Left renal pelvis (tissue), 4 donors: ENCODE data around the gene CYTH1. TPM values are rescaled to one million over a fixed set of nuclear protein-coding genes. Genes with fewer than 3 reads are reported as not detected.
"Not testable (repeated sequence)": the region's sequence is repeated elsewhere in the genome, so short reads cannot be mapped to it uniquely, and the experiment has no call there.

Experiments
- DNase-seq, 4 donors: peaks; one replicate each; pipeline ENCODE4 v3.0.0-alpha.2; 2013; ENCODE audit warnings: low read depth in 4 of 4, low spot score in 3 of 4
- polyA plus RNA-seq, 4 donors: library from polyadenylated mRNA; unstranded; fragments of 120-200 nt; gene quantifications; one replicate each; pipeline ENCODE4 v1.2.1, GENCODE V29; 2013; ENCODE audit not compliant: insufficient read length in 4 of 4

CYTH1 gene
- polyA plus RNA-seq, 4 donors = 20.4 to 25.6 (median 24.9) TPM

GRCh38 chr17:78765821-78766220 lies 16.3 kb downstream of the CYTH1 start:
- DNase-seq = no peak

GRCh38 chr17:78764871-78765270 lies 17.2 kb downstream of the CYTH1 start:
- DNase-seq = no peak

DNA sequence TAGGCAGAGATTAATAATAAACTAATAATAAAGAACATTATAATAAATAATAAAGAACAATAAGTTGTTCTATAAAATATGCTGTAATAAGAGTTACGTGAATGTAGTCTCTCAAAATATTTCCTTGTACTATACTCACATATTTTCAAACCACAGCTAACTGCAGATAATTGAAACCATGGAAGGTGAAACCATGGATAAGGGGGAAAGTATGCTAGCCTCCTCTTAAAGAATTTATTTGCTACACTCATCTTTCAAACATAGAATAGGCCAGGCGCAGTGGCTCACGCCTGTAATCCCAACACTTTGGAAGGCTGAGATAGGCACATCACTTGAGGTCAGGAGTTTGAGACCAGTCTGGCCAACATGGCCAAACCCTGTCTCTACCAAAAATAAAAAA lies 18.5 kb downstream of the CYTH1 start:
- no peak for DNase-seq

DNA sequence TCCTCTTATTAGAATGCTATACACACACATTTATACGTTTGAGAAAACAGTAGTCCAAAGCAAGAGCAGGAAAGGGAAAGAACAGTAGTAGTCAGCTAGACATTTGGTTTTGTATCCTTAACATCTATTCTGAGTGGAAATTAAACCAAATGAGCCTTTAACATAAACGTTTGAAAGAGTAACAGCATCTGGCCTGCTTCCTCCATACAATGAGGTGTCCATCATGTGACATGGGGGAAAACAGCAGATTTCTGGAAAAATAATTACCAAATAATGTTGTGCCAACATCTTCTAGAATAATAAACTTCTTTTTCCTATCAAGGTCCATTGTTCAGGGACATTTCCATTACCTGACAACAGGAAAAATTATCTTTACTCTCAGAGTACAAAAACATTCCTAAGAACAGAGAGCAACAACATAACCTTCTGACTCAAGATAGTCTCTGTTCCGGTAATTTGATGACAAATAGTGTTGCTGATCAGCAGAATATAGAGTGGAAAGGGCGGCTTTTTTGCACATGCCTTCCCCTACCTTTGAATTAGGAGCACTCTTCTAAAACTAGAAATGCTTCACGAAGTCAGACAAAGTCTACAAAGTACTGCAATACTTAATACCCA lies 20.2 kb downstream of the CYTH1 start:
- DNase-seq = no peak

- no peak for DNase-seq
These were observed 22.1 kb downstream of the CYTH1 start for GRCh38 chr17:78759969-78760352.

DNA sequence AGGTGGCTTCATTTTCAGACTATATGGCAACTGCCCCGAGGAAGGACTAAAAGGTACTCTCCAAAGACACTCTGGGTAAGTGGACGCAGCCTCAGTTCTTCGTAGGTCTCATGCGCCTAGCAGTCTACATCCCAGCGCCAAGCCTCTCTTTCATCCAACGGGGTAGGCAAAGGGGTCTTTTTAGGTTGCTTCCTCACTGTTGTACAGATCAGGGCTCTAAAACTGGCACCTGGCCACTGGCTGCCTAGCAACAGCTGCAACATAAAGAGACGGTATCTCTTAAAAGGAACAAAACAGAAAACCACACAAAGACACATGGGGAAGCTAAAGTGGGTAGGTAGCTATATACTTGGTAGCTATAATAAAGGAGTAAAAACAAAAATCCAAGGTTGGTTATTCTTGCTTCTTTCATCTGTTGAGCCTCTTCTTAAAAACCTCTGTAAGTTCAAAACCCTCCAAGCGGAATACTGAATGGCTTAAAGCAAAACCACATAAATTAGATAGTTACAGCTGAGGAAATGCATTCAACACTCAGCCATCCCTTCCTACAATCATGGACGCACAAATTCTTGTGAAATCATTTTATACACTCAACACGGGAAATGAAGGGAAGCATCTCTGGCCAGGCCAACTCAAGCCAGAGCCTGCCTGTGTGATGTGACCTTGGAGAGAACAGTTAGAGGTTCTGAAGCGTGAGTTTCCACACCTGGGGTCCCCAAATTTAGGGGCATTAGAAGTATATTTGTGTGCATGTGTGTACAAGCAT lies 22.7 kb downstream of the CYTH1 start:
- DNase-seq = no peak

DNA sequence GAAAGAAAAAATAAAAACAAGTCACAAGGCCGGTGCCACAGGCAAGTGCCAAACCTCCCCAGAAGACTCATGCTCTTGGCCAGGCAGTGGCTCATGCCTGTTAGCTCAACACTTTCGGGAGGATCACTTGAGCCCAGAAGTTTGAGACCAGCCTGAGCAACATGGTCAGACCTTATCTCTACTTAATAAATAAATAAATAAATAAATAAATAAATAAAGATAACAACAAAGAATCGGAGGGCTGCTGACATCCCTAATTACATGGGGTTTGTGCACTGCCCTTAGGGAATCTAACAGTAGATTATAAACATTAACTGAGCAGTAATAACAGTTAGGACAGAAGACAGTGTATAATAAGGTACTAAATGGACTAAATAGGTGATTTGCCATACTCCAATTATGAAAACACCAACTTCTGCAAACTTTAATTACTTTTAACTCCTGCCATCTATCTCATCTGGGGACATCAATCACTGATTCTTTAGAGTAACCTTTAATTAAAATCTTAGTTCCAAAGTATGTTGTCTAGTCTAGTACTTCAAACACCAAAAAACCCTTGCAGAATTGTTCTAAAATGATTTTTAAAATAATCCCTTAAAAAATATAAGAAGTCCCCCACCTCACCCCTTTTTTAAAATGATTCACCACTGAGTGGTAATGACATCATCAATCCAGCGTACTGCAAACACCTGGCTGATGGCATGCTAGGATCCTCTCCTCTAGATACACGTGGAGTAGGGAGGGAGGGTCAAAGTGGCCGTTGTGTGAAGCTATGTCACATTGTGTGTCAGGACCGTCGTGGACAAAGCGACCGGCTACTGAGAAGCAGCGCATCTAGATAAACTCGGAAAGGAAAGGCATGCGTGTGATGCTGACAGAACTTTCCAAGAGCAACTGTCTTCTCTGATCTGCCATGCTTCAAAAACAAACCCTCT lies 28.5 kb downstream of the CYTH1 start:
- no peak for DNase-seq

DNA sequence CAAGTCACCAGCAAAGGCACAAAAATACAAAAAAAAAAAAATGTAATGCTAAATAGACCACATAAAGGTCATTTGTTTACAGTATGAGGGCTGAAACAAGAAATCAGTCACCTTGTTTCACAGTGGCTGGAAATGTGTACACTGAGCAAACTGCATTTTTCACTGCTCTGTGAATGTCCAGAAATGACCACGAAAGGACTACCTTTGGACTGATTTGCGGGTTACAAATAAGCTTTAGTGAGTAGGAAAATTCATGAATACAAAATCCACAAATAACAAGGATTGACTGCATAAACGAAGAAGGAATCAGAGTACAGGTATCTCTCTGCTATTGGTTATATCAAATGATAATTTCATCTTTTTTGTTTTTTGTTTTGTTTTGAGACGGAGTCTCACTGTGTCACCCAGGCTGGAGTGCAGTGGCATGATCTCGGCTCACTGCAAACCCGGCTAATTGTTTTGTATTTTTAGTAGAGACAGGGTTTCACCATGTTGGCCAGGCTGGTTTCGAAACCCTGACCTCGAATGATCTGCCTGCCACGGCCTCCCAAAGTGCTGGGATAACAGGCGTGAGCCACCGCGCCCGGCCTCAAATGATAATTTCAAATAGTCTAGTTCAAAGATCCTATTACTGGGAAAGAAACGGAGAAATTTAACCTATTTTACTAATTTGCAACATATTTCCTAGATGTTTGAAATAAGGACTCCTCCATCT lies 30.5 kb downstream of the CYTH1 start:
- no peak for DNase-seq

DNA sequence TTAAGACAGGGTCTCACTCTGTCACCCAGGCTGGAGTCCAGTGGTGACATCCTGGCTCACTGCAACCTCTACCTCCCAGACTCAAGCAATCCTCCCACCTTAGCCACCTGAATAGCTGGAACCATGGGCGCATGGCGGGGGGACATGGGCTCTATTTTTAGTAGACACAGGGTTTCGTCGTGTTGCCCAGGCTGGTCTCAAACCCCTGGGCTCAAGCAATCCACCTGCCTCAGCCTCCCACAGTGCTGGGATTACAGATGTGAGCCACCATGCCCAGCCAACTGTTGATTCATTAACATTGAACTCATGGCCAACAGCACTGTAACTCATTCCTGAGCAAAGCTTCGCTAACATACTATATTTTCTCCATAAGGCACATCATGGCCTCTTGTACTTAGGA lies 31.1 kb downstream of the CYTH1 start:
- DNase-seq = not testable (repeated sequence)

DNA sequence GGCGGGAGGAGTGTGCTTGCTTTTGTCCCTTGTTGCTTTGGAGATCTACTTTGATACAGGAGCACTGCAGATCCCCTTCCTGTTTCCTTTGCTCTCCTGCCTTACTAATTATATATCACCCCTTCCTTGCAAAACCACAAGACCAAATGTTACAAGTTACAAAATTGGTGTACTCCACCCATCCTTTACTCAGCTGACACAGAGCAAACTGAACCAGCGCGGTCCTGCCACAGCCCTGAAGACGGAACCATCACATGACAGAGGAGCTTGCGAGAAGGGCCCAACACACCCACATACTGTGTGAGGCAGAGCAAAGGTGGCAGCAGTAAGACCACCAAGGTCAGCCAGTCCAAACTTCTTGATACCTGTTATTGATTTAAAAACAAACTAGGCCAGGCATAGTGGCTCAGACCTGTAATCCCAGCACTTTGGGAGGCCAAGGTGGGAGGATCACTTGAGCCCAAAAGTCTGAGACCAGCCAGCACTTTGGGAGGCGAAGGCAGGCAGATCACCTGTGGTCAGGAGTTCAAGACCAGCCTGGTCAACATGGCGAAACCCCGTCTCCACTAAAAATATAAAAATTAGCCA lies 33.2 kb downstream of the CYTH1 start:
- DNase-seq = no peak

GRCh38 chr17:78748048-78748729 lies 33.9 kb downstream of the CYTH1 start:
- DNase-seq = no peak

DNA sequence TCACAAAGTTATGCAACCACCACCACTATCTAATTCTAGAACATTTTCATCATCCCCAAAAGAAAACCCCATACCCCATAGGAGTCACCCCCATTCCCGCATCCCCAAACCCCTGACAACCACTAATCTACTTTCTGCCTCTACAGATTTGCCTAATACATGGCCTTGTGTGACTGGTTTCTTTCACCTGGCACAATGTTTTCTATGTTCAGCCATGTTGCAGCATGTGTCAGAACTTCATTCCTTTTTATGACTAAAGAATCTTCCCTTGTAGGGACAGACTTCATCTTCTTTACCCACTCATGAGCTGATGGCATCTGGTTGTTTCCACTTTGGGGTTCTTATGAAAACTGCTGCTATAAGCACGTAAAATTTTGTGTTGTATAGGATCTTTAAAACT lies 34.6 kb downstream of the CYTH1 start:
- DNase-seq = no peak

- DNase-seq = no peak
These were observed 35.2 kb downstream of the CYTH1 start for GRCh38 chr17:78746949-78747269.

- no peak for DNase-seq
These were observed 35.7 kb downstream of the CYTH1 start for GRCh38 chr17:78746263-78746948.

DNA sequence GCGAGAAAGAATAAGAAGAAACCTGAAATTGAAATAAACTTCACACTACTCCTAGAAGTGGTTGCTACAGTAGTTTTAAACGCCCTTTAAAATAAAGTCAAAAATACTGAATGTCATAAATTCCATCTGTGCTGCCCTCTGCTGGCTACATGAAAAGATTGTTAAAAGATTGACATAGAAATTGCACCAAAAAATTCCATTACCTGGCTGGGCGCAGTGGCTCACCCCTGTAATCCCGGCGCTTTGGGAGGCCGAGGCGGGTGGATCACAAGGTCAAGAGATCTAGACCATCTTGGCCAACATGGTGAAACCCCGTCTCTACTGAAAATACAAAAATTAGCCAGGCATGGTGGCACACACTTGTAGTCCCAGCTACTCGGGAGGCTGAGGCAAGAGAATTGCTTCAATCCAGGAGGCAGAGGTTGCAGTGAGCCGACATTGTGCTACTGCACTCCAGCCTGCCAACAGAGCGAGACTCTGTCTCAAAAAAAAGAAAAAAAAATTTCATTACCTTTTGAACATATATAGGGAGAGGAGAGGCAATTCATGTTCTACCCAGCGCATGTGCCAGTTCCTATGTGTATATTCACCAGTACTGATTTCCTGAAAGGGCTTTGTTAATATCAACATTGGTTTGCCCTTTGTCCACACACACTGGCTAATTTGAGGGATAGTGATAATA lies 36.5 kb downstream of the CYTH1 start:
- no peak for DNase-seq

GRCh38 chr17:78742901-78743300 lies 39.2 kb downstream of the CYTH1 start:
- no peak for DNase-seq

DNA sequence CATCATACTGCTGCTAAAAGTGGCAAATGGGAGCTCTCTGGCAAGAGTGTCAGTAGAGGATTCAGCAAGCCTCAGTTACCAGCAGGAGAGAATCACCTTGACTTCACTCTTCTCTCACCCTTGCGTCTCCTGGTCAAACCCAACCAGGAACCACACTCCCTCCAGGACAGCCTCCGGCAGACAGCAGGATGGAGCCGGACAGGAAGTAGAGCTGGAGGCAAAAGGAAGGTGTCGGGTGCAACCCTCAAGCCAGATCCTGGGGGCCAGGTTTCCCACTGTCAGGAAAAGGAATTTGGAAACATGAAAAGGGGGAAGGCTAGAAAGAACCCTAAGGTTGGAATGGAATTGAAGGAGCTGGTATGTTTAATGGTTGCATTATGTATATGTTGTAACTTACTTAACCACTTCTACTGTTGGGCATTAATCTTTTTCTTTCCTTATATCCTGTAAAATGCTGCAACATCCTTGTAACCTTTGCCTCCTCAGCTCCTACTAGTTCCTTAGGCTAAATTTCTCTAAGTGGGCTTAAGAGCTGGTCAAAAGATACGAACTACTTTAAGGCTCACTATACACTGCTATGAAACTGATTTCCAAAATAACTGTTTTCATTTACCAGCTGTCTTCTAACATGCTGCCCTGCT lies 40.3 kb downstream of the CYTH1 start:
- no peak for DNase-seq

- no peak for DNase-seq
These were observed 42.6 kb downstream of the CYTH1 start for GRCh38 chr17:78739331-78739931.
